Ovary (tissue), 3 donors: ENCODE results near the gene LRP1.

Experiments
- EP300 ChIP-seq: sonication (generic); formaldehyde crosslinking; IDR thresholded peaks from one replicate; pipeline ENCODE4 v1.6.1; 2017; ENCODE audit warnings: antibody characterized with exemption
- POLR2A ChIP-seq: fragments of 450-650 bp; IDR thresholded peaks from one replicate; pipeline ENCODE4 v1.6.1; 2017; ENCODE audit warnings: antibody characterized with exemption, mild to moderate bottlenecking, moderate library complexity
- TF ChIP-seq, protein P1 (sequence below), 3 donors: fragments of 450-650 bp in 2 of 3; fragments of 200-600 bp in 1 of 3; IDR thresholded peaks; one replicate each; pipeline versions ENCODE4 v1.5.1 to v1.8.0; 2016 to 2022; ENCODE audit warnings: antibody characterized with exemption in 3 of 3, mild to moderate bottlenecking in 1 of 3
- donor health status: DM: no; HTN: no; CAD: no.

DNA sequence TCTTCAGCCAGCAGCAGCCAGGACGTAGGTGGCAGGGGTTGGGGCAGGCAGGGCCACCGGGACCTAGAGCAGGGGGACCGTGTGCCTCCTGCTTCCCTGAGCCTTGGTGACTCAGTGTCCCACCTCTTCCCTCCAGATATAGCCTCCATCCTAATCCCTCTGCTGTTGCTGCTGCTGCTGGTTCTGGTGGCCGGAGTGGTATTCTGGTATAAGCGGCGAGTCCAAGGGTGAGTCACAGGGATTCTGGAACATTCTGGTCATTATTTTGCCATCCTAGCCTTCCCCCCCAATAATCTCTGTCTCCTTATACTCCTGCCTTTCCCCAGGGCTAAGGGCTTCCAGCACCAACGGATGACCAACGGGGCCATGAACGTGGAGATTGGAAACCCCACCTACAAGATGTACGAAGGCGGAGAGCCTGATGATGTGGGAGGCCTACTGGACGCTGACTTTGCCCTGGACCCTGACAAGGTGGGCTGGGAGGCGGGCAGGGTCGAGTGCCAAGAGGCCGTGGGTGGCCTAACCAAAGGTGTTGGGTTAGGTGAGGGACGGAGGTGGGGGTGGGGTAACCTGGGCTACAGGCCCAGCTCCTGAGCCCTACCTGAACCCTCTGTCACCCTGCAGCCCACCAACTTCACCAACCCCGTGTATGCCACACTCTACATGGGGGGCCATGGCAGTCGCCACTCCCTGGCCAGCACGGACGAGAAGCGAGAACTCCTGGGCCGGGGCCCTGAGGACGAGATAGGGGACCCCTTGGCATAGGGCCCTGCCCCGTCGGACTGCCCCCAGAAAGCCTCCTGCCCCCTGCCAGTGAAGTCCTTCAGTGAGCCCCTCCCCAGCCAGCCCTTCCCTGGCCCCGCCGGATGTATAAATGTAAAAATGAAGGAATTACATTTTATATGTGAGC, 83.8 kb downstream of the LRP1 start:
- TF ChIP-seq, protein P1, sequence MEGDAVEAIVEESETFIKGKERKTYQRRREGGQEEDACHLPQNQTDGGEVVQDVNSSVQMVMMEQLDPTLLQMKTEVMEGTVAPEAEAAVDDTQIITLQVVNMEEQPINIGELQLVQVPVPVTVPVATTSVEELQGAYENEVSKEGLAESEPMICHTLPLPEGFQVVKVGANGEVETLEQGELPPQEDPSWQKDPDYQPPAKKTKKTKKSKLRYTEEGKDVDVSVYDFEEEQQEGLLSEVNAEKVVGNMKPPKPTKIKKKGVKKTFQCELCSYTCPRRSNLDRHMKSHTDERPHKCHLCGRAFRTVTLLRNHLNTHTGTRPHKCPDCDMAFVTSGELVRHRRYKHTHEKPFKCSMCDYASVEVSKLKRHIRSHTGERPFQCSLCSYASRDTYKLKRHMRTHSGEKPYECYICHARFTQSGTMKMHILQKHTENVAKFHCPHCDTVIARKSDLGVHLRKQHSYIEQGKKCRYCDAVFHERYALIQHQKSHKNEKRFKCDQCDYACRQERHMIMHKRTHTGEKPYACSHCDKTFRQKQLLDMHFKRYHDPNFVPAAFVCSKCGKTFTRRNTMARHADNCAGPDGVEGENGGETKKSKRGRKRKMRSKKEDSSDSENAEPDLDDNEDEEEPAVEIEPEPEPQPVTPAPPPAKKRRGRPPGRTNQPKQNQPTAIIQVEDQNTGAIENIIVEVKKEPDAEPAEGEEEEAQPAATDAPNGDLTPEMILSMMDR (IDR thresholded peaks at IDR 0.05), result no peak
- TF ChIP-seq POLR2A (no peak), EP300 (no peak)
